ENCODE measurements around the gene GNB1L. TPM values are rescaled to one million over a fixed set of nuclear protein-coding genes. Genes with fewer than 3 reads are reported as not detected.

The GNB1L gene
- total RNA-seq, 1 experiment from 2014 or later: 27.0 TPM

- Histone ChIP-seq H3K9me3 (ENCODE audit: low read length) (no peaks in the 10 kb centered on the region), H2AFZ (ENCODE audit: low read length) (no peak overlapping the region), H3K9ac (ENCODE audit: low read length) (no peak overlapping the region), H3K27me3 (ENCODE audit: low read length) (no peaks in the 10 kb centered on the region), H3K27ac (ENCODE audit: low read length) (no peak overlapping the region), H3K9me2 (replicated peaks; ENCODE audit: low read length) (no peaks in the 10 kb centered on the region), H3K79me2 (ENCODE audit: low read length) (peaks cover 25% of the 10 kb centered on the region), H4K20me1 (ENCODE audit: low read length) (no peaks in the 10 kb centered on the region), H3F3A (ENCODE audit: low read length, unreplicated experiment) (no peaks in the 10 kb centered on the region), H3K4me3 (ENCODE audit: low read length) (no peak overlapping the region), H3K36me3 (ENCODE audit: low read depth, low read length) (no peaks in the 10 kb centered on the region), H3K4me2 (ENCODE audit: low read length) (no peak overlapping the region), H3K4me1 (ENCODE audit: insufficient read depth, low read length) (peaks cover 7% of the 10 kb centered on the region; the same call in 1 of the 2 replicates)
- no peak for TF ChIP-seq EZH2phosphoT487 (IDR thresholded peaks at IDR 0.05; ENCODE audit: borderline replicate concordance, low read length)
- no peak for TF ChIP-seq CTCF (conservative IDR thresholded peaks at IDR 0.05; ENCODE audit: low read depth, low read length)
- no peak for TF ChIP-seq EZH2 (IDR thresholded peaks at IDR 0.05; ENCODE audit: low read length, unreplicated experiment)
- intact Hi-C loops (cut with micrococcal nuclease): loop anchor here (10.0 kb wide), 1 partner anchor 88 kb away; the partner anchor contains the start of genes GNB1L and RTL10
- POLR2A ChIA-PET (ENCODE audit: unreplicated experiment): no interaction called here
- DNase-seq (no peak), ATAC-seq (no peak)
- BruUV-seq (replicated peaks): no TSS peak
- CTCF ChIA-PET: no interaction called here
Measured at GRCh38 chr22:19766511-19767426, 87.9 kb downstream of the GNB1L start.

- Histone ChIP-seq H2AFZ (ENCODE audit: low read length) (no peak overlapping the region), H3K4me3 (ENCODE audit: low read length) (no peak overlapping the region), H3K36me3 (ENCODE audit: low read depth, low read length) (no peaks in the 10 kb centered on the region), H3K79me2 (ENCODE audit: low read length) (peaks cover 30% of the 10 kb centered on the region), H3K9me2 (replicated peaks; ENCODE audit: low read length) (no peaks in the 10 kb centered on the region), H3K4me2 (ENCODE audit: low read length) (no peak overlapping the region), H3F3A (ENCODE audit: low read length, unreplicated experiment) (no peaks in the 10 kb centered on the region), H3K27me3 (ENCODE audit: low read length) (no peaks in the 10 kb centered on the region), H3K9ac (ENCODE audit: low read length) (no peak overlapping the region), H4K20me1 (ENCODE audit: low read length) (no peaks in the 10 kb centered on the region), H3K4me1 (ENCODE audit: insufficient read depth, low read length) (peaks cover 7% of the 10 kb centered on the region; the same call in 1 of the 2 replicates), H3K9me3 (ENCODE audit: low read length) (no peaks in the 10 kb centered on the region), H3K27ac (ENCODE audit: low read length) (no peak overlapping the region)
- ChIA-PET POLR2A (ENCODE audit: unreplicated experiment) (no interaction called here), CTCF (no interaction called here)
- ATAC-seq: no peak
- BruUV-seq (replicated peaks): no TSS peak
- intact Hi-C loops (cut with micrococcal nuclease): loop anchor here (10.0 kb wide), 1 partner anchor 89 kb away; the partner anchor contains the start of genes GNB1L and RTL10
- TF ChIP-seq EZH2 (IDR thresholded peaks at IDR 0.05; ENCODE audit: low read length, unreplicated experiment): no peak
- TF ChIP-seq CTCF (conservative IDR thresholded peaks at IDR 0.05; ENCODE audit: low read depth, low read length): no peak
- TF ChIP-seq EZH2phosphoT487 (IDR thresholded peaks at IDR 0.05; ENCODE audit: borderline replicate concordance, low read length): no peak
- DNase-seq: no peak
Measured at GRCh38 chr22:19766240-19766510, 88.5 kb downstream of the GNB1L start.
